ENCODE measurements around the gene C11orf65.

Gene C11orf65

DNA sequence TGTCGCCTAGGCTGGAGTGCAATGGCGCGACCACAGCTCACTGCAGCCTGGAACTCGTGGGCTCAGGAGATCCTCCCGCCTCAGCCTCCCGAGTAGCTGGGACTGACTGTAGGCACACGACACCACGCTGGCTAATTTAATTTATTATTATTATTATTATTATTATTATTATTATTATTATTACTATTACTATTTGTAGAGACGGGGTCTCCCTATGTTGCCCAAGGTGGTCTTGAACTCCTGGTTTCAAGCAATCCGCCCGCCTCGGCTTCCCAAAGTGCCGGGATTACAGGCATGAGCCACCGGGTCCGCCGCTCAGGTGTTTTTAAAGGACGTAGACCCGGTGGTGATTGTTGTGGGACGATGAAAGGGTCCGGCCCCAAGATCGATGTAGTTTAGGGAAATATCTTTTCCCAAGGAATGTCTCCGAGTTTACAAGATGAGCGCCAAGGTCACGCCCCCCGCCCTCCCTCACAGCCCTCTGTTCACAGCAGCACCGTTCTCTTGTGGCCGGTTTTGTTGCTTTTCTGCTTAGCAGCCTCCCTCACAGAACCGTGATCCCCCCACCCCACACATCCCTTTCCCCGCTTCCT is 31.6 kb upstream of the C11orf65 start:
- ChIA-PET POLR2A (interaction anchor here (1.1 to 1.4 kb wide), 3 partner anchors 19 to 94 kb away, joined by 3 to 7 read pairs (median 3); partner anchors contain the start of gene EXPH5), CTCF (no interaction called here)
- Histone ChIP-seq H3K9me3 (ENCODE audit: control insufficient read depth, insufficient read depth, low read depth, low read length) (no peaks in the 10 kb centered on the region), H3K4me3 (ENCODE audit: low read depth, low read length) (peak overlapping the region; percentile 56; the same call in 1 of the 2 replicates), H3K4me1 (ENCODE audit: control insufficient read depth, insufficient read depth, low read length) (no peaks in the 10 kb centered on the region), H3K36me3 (ENCODE audit: control insufficient read depth in 2 of 2, insufficient read depth in 1 of 2, low read length in 2 of 2) (peaks cover 0 to 4% of the 10 kb centered on the region in 2 experiments; a peak in 1 of 3 replicates), H3K27ac (ENCODE audit: extremely low read depth, low read depth, low read length) (peak overlapping the region; percentile 90; the same call in 1 of the 2 replicates)
- TF ChIP-seq ZFP41 (tag by site-specific recombination; IDR thresholded peaks at IDR 0.05; ENCODE audit: borderline replicate concordance) (no peak), ZNF335 (tag by site-specific recombination; conservative IDR thresholded peaks at IDR 0.05) (peak; percentile 16; the same call in 1 of the 2 replicates), ZBTB8A (tag by site-specific recombination; IDR thresholded peaks at IDR 0.05) (no peak)

GRCh38 chr11:108498046-108498815 is 30.9 kb upstream of the C11orf65 start, which contains the start of gene POGLUT3:
Gene POGLUT3 (minus strand): TSS chr11:108498384. CDS start chr11:108498366, 18 bp downstream.
- Histone ChIP-seq H3K9me3 (ENCODE audit: control insufficient read depth, insufficient read depth, low read depth, low read length) (no peaks in the 10 kb centered on the region), H3K36me3 (ENCODE audit: control insufficient read depth in 2 of 2, insufficient read depth in 1 of 2, low read length in 2 of 2) (peaks cover 0 to 4% of the 10 kb centered on the region in 2 experiments; a peak in 1 of 3 replicates), H3K4me3 (ENCODE audit: low read depth, low read length) (peak within 1 kb of the TSS; percentile 56), H3K27ac (ENCODE audit: extremely low read depth, low read depth, low read length) (peak within 1 kb of the TSS; percentile 90), H3K4me1 (ENCODE audit: control insufficient read depth, insufficient read depth, low read length) (no peaks in the 10 kb centered on the region)
- CTCF ChIA-PET, result interaction anchor here (0.7 kb wide), 1 partner anchor 1024 kb away, joined by 3 read pairs; no protein-coding TSS in a partner anchor
- POLR2A ChIA-PET, result interaction anchor here (0.6 to 1.4 kb wide), 4 partner anchors 18 to 235 kb away, joined by 3 to 7 read pairs (median 3); partner anchors contain the start of gene EXPH5
- TF ChIP-seq SP7 (tag by site-specific recombination; IDR thresholded peaks at IDR 0.05) (peak; percentile 47), EGR2 (tag by site-specific recombination; IDR thresholded peaks at IDR 0.05; ENCODE audit: low read depth) (0 out of 2 replicates have a peak, but pooled peaks have one; percentile 10), ZBTB8A (tag by site-specific recombination; IDR thresholded peaks at IDR 0.05) (peak; percentile 95), ZNF48 (tag by site-specific recombination; IDR thresholded peaks at IDR 0.05) (no peak), PATZ1 (tag by site-specific recombination; IDR thresholded peaks at IDR 0.05) (peak; percentile 86), ZNF837 (tag by site-specific recombination; IDR thresholded peaks at IDR 0.05) (no peak), ZNF521 (tag by site-specific recombination; IDR thresholded peaks at IDR 0.05) (no peak), KLF16 (tag by site-specific recombination; IDR thresholded peaks at IDR 0.05) (peak; percentile 72), ZNF785 (tag by site-specific recombination; IDR thresholded peaks at IDR 0.05) (no peak), ZBTB10 (tag by site-specific recombination; IDR thresholded peaks at IDR 0.05) (peak; percentile 52; the same call in 1 of the 2 replicates), ZNF366 (tag by site-specific recombination; conservative IDR thresholded peaks at IDR 0.05) (peak; percentile 83), AEBP2 (tag by site-specific recombination; IDR thresholded peaks at IDR 0.05; ENCODE audit: borderline replicate concordance) (no peak), ZNF843 (tag by site-specific recombination; IDR thresholded peaks at IDR 0.05) (peak; percentile 47; the same call in 1 of the 2 replicates), ZNF302 (tag by site-specific recombination; IDR thresholded peaks at IDR 0.05; ENCODE audit: low read depth) (no peak), KLF9 (tag by site-specific recombination; IDR thresholded peaks at IDR 0.05; ENCODE audit: low read depth) (peak; percentile 50; the same call in 1 of the 2 replicates), ZNF433 (tag by site-specific recombination; IDR thresholded peaks at IDR 0.05; ENCODE audit: low read depth) (no peak), PRDM2 (tag by site-specific recombination; IDR thresholded peaks at IDR 0.05; ENCODE audit: borderline replicate concordance) (no peak), ZNF423 (tag by site-specific recombination; IDR thresholded peaks at IDR 0.05) (peak; percentile 98)

Measured in HEK293 (cell line).